GM10266 (cell line): Measurements from ENCODE around the gene PFDN5.

Experiments
- DNase-seq: peaks from one replicate; pipeline ENCODE4 v3.0.0; 2012; ENCODE audit errors: extremely low spot score
- CTCF ChIP-seq: IDR thresholded peaks from 2 replicates; pipeline ENCODE4 v1.5.1; 2012; ENCODE audit warnings: mild to moderate bottlenecking, low read depth; ENCODE audit not compliant: control insufficient read depth, insufficient read depth; ENCODE audit errors: missing control alignments

Gene PFDN5

GRCh38 chr12:53338916-53339315 lies 43.6 kb downstream of the PFDN5 start:
- no peak for TF ChIP-seq CTCF
- no peak for DNase-seq

GRCh38 chr12:53340398-53340797 lies 45.1 kb downstream of the PFDN5 start:
- no peak for DNase-seq
- TF ChIP-seq CTCF: no peak

GRCh38 chr12:53343449-53343848 lies 48.1 kb downstream of the PFDN5 start:
- no peak for DNase-seq
- no peak for TF ChIP-seq CTCF

- no peak for TF ChIP-seq CTCF
- DNase-seq: no peak
These were observed 48.6 kb downstream of the PFDN5 start for GRCh38 chr12:53343969-53344368.

- TF ChIP-seq CTCF: no peak
- no peak for DNase-seq
These were observed 49.1 kb downstream of the PFDN5 start for GRCh38 chr12:53344487-53344823.

GRCh38 chr12:53344824-53345485 lies 49.6 kb downstream of the PFDN5 start:
- DNase-seq: peak; percentile 87
- TF ChIP-seq CTCF: peak; percentile 77

- no peak for TF ChIP-seq CTCF
- no peak for DNase-seq
These were observed 50.3 kb downstream of the PFDN5 start for GRCh38 chr12:53345486-53346188.
